Naive thymus-derived CD4-positive, alpha-beta T cell (primary cell): ENCODE data around the gene TNIK. TPM values are rescaled to one million over a fixed set of nuclear protein-coding genes. Genes with fewer than 3 reads are reported as not detected.

Experiments
- ATAC-seq: fragments of 150-1000 bp; cut with Tn5 transposase; 2 replicates; pipeline ENCODE4 v1.10.0; 2021; ENCODE audit warnings: mild to moderate bottlenecking, moderate library complexity
- CTCF ChIA-PET: fragments of 350-600 bp; sonication (Branson Sonifier 250); formaldehyde crosslinking; loops from one replicate; lab custom pipeline; 2021; ENCODE audit warnings: antibody characterized with exemption; lab: Charles Lee
- POLR2A ChIA-PET: fragments of 350-600 bp; sonication (Branson Sonifier 250); formaldehyde crosslinking; loops from one replicate; lab custom pipeline; 2021; ENCODE audit warnings: antibody characterized with exemption, inconsistent platforms; lab: Charles Lee
- DNase-seq, 9 donors: peaks; one replicate each; pipeline versions ENCODE4 v3.0.0 to v3.0.0-alpha.2; 2020 to 2022; ENCODE audit warnings: mixed read lengths in 1 of 9
- H3K27ac ChIP-seq: one replicate; pipeline ENCODE4 v1.7.0; 2013; ENCODE audit warnings: mild to moderate bottlenecking, low read depth, low read length, moderate library complexity
- H3K27me3 ChIP-seq, 2 donors: one replicate each; pipeline ENCODE4 v1.7.0; 2013; ENCODE audit warnings: low read length in 2 of 2, mild to moderate bottlenecking in 2 of 2, moderate library complexity in 2 of 2; ENCODE audit not compliant: control insufficient read depth in 2 of 2, insufficient read depth in 2 of 2
- H3K36me3 ChIP-seq, 3 experiments: 1 replicate in 2 of 3; 2 replicates in 1 of 3; pipeline ENCODE4 v1.7.0; 2013; ENCODE audit warnings: low read length in 3 of 3, mild to moderate bottlenecking in 3 of 3, moderate library complexity in 1 of 3; ENCODE audit not compliant: insufficient read depth in 3 of 3, control insufficient read depth in 2 of 3
- H3K4me1 ChIP-seq, 2 donors: one replicate each; pipeline ENCODE4 v1.7.0; 2013; ENCODE audit warnings: low read length in 2 of 2, mild to moderate bottlenecking in 2 of 2, moderate library complexity in 1 of 2; ENCODE audit not compliant: control insufficient read depth in 2 of 2, insufficient read depth in 2 of 2
- H3K4me3 ChIP-seq: 2 replicates; pipeline ENCODE4 v1.7.0; 2013; ENCODE audit warnings: mild to moderate bottlenecking, low read length
- H3K9me3 ChIP-seq, 3 experiments: 1 replicate in 2 of 3; 2 replicates in 1 of 3; pipeline ENCODE4 v1.7.0; 2013; ENCODE audit warnings: low read length in 3 of 3; ENCODE audit not compliant: control insufficient read depth in 2 of 3
- H3K27ac Mint-ChIP-seq, 9 donors: one replicate each; pipeline ENCODE4 v1.8.0; 2020 to 2022; ENCODE audit warnings: mixed read lengths in 9 of 9, mild to moderate bottlenecking in 8 of 9, moderate library complexity in 5 of 9, inconsistent platforms in 2 of 9
- H3K27me3 Mint-ChIP-seq, 5 donors: one replicate each; pipeline ENCODE4 v1.8.0; 2021 to 2022; ENCODE audit warnings: mixed read lengths in 5 of 5, mild to moderate bottlenecking in 1 of 5
- H3K36me3 Mint-ChIP-seq, 5 donors: one replicate each; pipeline ENCODE4 v1.8.0; 2020 to 2022; ENCODE audit warnings: mixed read lengths in 5 of 5, mild to moderate bottlenecking in 3 of 5, inconsistent platforms in 1 of 5
- H3K4me1 Mint-ChIP-seq, 7 donors: one replicate each; pipeline ENCODE4 v1.8.0; 2020 to 2022; ENCODE audit warnings: mixed read lengths in 7 of 7, mild to moderate bottlenecking in 3 of 7, inconsistent platforms in 1 of 7
- H3K4me3 Mint-ChIP-seq, 10 donors: one replicate each; pipeline ENCODE4 v1.8.0; 2020 to 2022; ENCODE audit warnings: mild to moderate bottlenecking in 10 of 10, mixed read lengths in 10 of 10, moderate library complexity in 6 of 10, inconsistent platforms in 2 of 10
- H3K9me3 Mint-ChIP-seq, 11 donors: one replicate each; pipeline ENCODE4 v1.8.0; 2020 to 2022; ENCODE audit warnings: mixed read lengths in 11 of 11, mild to moderate bottlenecking in 4 of 11, inconsistent platforms in 1 of 11, moderate library complexity in 1 of 11
- intact Hi-C, 2 donors: fragments of 100-400 bp; cut with micrococcal nuclease; formaldehyde crosslinking; loops; one replicate each; pipeline ENCODE4 v1.15.1; 2023
- polyA plus RNA-seq, 2 donors: library from polyadenylated mRNA; unstranded; fragments of 300-500 nt; fragmentation: Illumina TruSeq; gene quantifications; one replicate each; pipeline ENCODE4 v1.2.3, GENCODE V29; 2021
- total RNA-seq, 6 experiments: library from RNA in 5 of 6; stranded (reverse) in 5 of 6; gene quantifications; 1 replicate in 5 of 6; 2 replicates in 1 of 6; pipeline ENCODE4 v1.2.3 and lab custom pipeline; 2021 to 2026

TNIK gene
- total and polyA plus RNA-seq, 7 experiments from 2014 or later, result 20.2 to 74.9 (median 66.3) TPM

DNA sequence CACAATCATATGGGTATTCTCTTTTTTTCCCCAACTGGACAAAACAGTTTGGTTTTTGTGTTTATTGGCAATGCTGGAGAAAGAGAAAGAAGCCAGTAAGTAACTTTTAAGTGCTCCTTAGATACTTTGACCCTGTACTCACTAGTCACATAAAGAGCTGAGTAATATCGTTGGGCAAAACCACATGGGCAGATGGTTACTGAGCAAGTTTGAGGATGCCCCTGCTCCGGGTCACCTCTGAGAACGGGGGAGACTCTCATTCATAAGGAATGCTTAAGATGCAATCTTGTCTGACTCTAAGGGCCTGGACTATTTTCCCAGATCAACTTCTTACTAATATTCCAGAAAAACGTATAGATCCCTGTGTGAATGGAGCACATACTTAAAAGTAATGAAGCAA, 327.3 kb downstream of the TNIK start:
- no peak overlapping the region for H3K27ac ChIP-seq
- H3K36me3 ChIP-seq, result peaks cover 4 to 59% (median 13%) of the 10 kb centered on the region in 3 experiments
- no peaks in the 10 kb centered on the region for H3K27me3 Mint-ChIP-seq
- H3K36me3 Mint-ChIP-seq, result peaks cover 23 to 76% (median 53%) of the 10 kb centered on the region in 5 donors
- H3K4me3 Mint-ChIP-seq, result no peak overlapping the region
- H3K27ac Mint-ChIP-seq, result no peak overlapping the region
- H3K9me3 Mint-ChIP-seq, result no peaks in the 10 kb centered on the region
- no peaks in the 10 kb centered on the region for H3K9me3 ChIP-seq
- ChIA-PET POLR2A (no interaction called here), CTCF (no interaction called here)
- no peaks in the 10 kb centered on the region for H3K4me1 ChIP-seq
- no peaks in the 10 kb centered on the region for H3K27me3 ChIP-seq
- H3K4me1 Mint-ChIP-seq, result peaks cover 0 to 8% (median 0%) of the 10 kb centered on the region in 7 donors
- ATAC-seq (no peak), DNase-seq (no peak)
- intact Hi-C loops, result no loop called here
- H3K4me3 ChIP-seq, result no peak overlapping the region

DNA sequence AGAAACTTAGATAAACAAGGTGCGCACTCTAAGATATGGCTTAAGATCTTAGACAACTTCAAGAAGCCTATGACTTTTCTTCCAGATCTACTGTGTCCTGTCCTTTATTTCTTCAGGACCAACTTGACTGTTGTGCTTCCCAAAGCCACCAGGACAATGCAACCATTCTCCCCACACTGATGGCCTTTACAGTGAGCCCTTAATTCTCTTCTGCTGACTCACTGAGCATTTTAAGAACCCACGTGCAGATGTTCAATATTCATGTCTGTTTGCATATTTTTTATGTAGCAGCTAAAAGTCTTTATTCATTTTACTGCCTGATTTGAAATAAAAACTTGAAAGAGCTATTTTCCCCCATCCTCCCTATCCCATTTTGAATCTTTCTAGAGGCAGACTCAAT, 330.4 kb downstream of the TNIK start:
- ChIA-PET POLR2A (no interaction called here), CTCF (no interaction called here)
- Mint-ChIP-seq H3K36me3 (peaks cover 24 to 70% (median 53%) of the 10 kb centered on the region in 5 donors), H3K9me3 (no peaks in the 10 kb centered on the region), H3K4me3 (no peak overlapping the region), H3K27ac (no peak overlapping the region), H3K4me1 (peaks cover 0 to 8% (median 3%) of the 10 kb centered on the region in 7 donors), H3K27me3 (no peaks in the 10 kb centered on the region)
- Histone ChIP-seq H3K27me3 (no peaks in the 10 kb centered on the region), H3K4me3 (no peak overlapping the region), H3K36me3 (peaks cover 4 to 61% (median 7%) of the 10 kb centered on the region in 3 experiments), H3K9me3 (no peaks in the 10 kb centered on the region), H3K27ac (no peak overlapping the region), H3K4me1 (no peaks in the 10 kb centered on the region)
- intact Hi-C loops, result no loop called here
- no peak for DNase-seq
- no peak for ATAC-seq

DNA sequence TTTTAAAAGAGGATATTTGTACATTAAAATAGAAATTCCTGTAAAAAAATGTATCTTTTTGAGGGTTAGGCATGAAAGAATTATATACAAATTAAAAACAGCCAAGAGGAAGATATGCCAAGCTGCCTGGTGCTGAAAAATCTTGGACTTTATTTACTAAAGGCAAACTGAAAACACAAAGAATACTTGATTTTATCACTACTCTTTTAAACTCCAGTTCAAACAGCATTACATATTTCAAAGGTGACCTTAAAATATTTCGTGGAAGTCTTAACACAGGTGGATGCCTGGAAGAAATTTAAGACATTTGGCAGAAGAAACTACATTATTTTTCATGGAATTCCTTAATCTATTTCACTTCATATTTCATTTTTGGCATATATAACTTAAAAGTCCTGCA, 332.6 kb downstream of the TNIK start:
- POLR2A ChIA-PET, result no interaction called here
- H3K36me3 Mint-ChIP-seq, result peaks cover 30 to 76% (median 57%) of the 10 kb centered on the region in 5 donors

DNA sequence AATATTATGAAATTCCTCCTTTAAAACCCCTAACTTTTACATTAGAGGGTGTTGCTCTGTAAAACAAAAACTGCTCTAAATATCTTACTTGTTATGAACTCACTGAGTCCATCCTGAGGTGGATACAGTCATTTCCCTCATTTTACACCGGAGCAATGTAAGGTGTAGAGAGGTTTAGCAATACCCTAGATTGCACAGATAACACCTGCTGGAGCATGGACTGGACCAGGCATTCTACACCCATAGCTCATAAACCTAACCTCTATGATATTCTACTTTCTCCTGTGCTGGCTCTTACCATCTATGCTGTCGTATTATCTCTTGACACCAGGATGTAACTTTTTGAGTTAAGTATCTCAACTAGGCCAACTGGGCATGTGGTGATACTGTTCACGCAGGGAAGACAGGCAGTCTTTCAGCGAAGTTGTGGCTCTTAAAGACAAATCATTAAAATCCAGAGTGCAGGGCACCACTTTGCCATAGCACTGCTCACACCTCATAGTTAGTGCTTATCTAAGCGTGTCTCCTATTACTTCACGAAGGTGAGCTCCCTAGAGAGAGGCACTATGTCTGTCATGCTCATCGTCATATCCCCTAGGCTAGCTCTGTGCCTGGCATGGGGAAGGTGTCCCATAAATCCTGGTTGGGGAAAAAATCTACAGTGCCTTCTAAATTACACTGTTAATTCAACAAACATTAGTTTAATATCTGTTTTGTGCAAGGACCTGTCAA, 333.6 kb downstream of the TNIK start:
- no peaks in the 10 kb centered on the region for H3K27me3 ChIP-seq
- H3K9me3 Mint-ChIP-seq, result no peaks in the 10 kb centered on the region
- no peaks in the 10 kb centered on the region for H3K9me3 ChIP-seq
- ChIA-PET CTCF (no interaction called here), POLR2A (no interaction called here)
- peaks cover 4 to 85% (median 15%) of the 10 kb centered on the region in 3 experiments for H3K36me3 ChIP-seq
- H3K27me3 Mint-ChIP-seq, result no peaks in the 10 kb centered on the region
- no peaks in the 10 kb centered on the region for H3K4me1 ChIP-seq
- intact Hi-C loops, result no loop called here
- H3K4me3 ChIP-seq, result no peak overlapping the region
- ATAC-seq (no peak), DNase-seq (no peak)
- peak overlapping the region in 2 of 9 donors; percentile 40 to 45 for H3K27ac Mint-ChIP-seq
- H3K4me1 Mint-ChIP-seq, result peaks cover 0 to 3% (median 0%) of the 10 kb centered on the region in 7 donors
- H3K4me3 Mint-ChIP-seq, result no peak overlapping the region
- H3K36me3 Mint-ChIP-seq, result peaks cover 34 to 82% (median 63%) of the 10 kb centered on the region in 5 donors
- no peak overlapping the region for H3K27ac ChIP-seq

More for the DNA sequence above, 332.6 kb downstream of the TNIK start:
- peaks cover 4 to 76% (median 13%) of the 10 kb centered on the region in 3 experiments for H3K36me3 ChIP-seq
- no peaks in the 10 kb centered on the region for H3K4me1 ChIP-seq
- no peak for DNase-seq
- H3K27me3 ChIP-seq, result no peaks in the 10 kb centered on the region
- intact Hi-C loops, result no loop called here
- ATAC-seq, result no peak
- H3K27ac Mint-ChIP-seq, result no peak overlapping the region
- no peaks in the 10 kb centered on the region for H3K9me3 ChIP-seq
- no peaks in the 10 kb centered on the region for H3K27me3 Mint-ChIP-seq
- no peaks in the 10 kb centered on the region for H3K9me3 Mint-ChIP-seq
- H3K4me3 ChIP-seq, result no peak overlapping the region
- CTCF ChIA-PET, result no interaction called here
- H3K4me3 Mint-ChIP-seq, result no peak overlapping the region
- peaks cover 0 to 3% (median 0%) of the 10 kb centered on the region in 7 donors for H3K4me1 Mint-ChIP-seq
- no peak overlapping the region for H3K27ac ChIP-seq

DNA sequence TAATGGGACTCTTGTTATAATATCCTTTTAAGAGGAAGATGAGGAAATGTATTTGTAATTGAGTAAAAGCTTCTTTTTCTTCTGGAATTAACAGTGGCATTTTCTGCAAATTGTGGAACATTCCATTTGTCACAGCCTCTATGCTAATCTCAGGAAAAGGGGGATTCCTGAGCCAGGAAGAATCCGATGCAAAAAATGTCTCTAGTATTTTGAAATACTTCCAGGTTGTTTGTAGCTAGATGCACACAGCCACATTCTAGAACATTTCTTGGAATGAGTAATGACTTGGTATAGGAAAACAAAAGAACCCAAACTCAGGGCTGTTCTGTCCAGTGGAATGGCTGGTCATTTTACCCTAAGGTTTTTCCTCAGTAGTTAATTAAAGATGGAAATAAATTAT, 335.2 kb downstream of the TNIK start:
- H3K4me3 ChIP-seq, result no peak overlapping the region

DNA sequence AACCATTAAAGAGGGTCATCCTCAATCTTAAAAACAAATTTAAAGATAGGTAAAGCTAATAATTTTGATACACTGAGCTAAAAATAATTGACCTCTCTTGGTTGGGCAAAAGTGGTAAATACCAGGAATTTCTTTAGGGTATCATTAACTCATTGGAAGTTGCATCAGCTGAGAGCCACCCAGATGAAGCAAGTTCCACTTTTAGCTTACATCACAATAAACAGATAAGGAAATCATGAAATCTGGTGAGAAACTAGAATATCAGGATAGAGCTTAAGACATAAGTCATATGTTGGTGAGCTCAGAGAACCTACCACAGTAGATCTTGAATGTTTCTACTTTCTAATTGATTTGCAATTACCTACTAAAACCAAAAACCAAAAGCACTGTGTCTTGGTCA, 336.3 kb downstream of the TNIK start:
- H3K27ac Mint-ChIP-seq, result no peak overlapping the region
- H3K36me3 Mint-ChIP-seq, result peaks cover 33 to 90% (median 65%) of the 10 kb centered on the region in 5 donors
- Histone ChIP-seq H3K27ac (no peak overlapping the region), H3K4me1 (no peaks in the 10 kb centered on the region), H3K4me3 (no peak overlapping the region), H3K36me3 (peaks cover 5 to 85% (median 22%) of the 10 kb centered on the region in 3 experiments), H3K27me3 (no peaks in the 10 kb centered on the region), H3K9me3 (no peaks in the 10 kb centered on the region)
- DNase-seq (no peak), ATAC-seq (no peak)
- CTCF ChIA-PET, result no interaction called here
- H3K4me1 Mint-ChIP-seq, result peaks cover 0 to 3% (median 0%) of the 10 kb centered on the region in 7 donors
- intact Hi-C loops, result no loop called here
- POLR2A ChIA-PET, result no interaction called here
- H3K9me3 Mint-ChIP-seq, result peaks cover 0 to 7% (median 3%) of the 10 kb centered on the region in 11 donors
- no peak overlapping the region for H3K4me3 Mint-ChIP-seq
- no peaks in the 10 kb centered on the region for H3K27me3 Mint-ChIP-seq

More for the DNA sequence above, 335.2 kb downstream of the TNIK start:
- intact Hi-C loops, result no loop called here
- Mint-ChIP-seq H3K4me1 (peaks cover 0 to 3% (median 0%) of the 10 kb centered on the region in 7 donors), H3K27ac (no peak overlapping the region), H3K4me3 (no peak overlapping the region), H3K36me3 (peaks cover 40 to 90% (median 67%) of the 10 kb centered on the region in 5 donors), H3K9me3 (peaks cover 0 to 3% (median 0%) of the 10 kb centered on the region in 11 donors), H3K27me3 (no peaks in the 10 kb centered on the region)
- Histone ChIP-seq H3K27me3 (no peaks in the 10 kb centered on the region), H3K9me3 (no peaks in the 10 kb centered on the region), H3K27ac (no peak overlapping the region), H3K4me1 (no peaks in the 10 kb centered on the region), H3K36me3 (peaks cover 5 to 93% (median 24%) of the 10 kb centered on the region in 3 experiments)
- DNase-seq (no peak), ATAC-seq (no peak)
- CTCF ChIA-PET, result interaction anchor here (0.6 kb wide), 1 partner anchor 19 kb away, joined by 3 read pairs; no protein-coding TSS in a partner anchor
- POLR2A ChIA-PET, result no interaction called here
